ENCODE measurements around the gene SEMA6A.

Gene SEMA6A

DNA sequence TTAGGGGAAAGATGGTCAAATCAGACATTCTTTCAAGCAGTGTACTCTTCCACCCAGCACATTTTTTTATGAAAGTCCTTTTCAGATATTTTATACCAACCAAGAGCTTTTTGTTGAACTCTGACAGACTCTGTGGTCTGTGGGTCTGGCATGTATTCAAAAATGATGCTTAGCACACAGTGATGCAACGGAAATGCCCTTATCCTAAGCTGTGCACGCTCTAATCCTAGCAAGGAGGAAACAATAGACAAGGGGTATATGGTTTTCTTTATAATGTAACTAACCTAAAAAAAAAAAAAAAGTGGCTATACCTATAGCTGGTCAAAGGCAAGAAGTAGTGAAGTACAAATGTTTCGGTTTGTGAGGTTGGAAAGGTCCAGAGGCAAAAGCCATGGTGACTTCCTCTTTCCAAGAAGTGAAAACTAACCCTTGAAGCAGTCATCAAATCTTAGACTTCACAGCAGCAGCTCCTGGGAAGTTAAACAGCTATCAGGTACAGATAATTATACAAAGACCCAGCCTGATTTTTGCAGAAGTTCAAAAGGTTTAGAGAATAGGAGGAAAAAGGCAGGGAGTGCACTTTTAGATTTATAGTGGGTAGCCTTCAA is 82.5 kb downstream of the SEMA6A start:
- Histone ChIP-seq H4K8ac (ENCODE audit: low read length) (no peak overlapping the region), H3K9ac (ENCODE audit: low read length) (no peak overlapping the region), H3K9me3 (ENCODE audit: control insufficient read depth, low read length) (no peaks in the 10 kb centered on the region), H3K18ac (ENCODE audit: low read depth in 1 of 2, low read length in 2 of 2) (peak overlapping the region in 1 of 2 experiments; percentile 41), H3K4me1 (ENCODE audit: control insufficient read depth, insufficient read depth, low read depth, low read length) (peaks cover 2% of the 10 kb centered on the region), H2AFZ (ENCODE audit: low read depth, low read length) (no peak overlapping the region), H2BK120ac (ENCODE audit: low read depth, low read length) (no peak overlapping the region), H3K27me3 (ENCODE audit: control insufficient read depth in 1 of 2, insufficient read depth in 1 of 2, low read length in 2 of 2) (no peaks in the 10 kb centered on the region), H2AK5ac (ENCODE audit: low read length, severe bottlenecking) (no peak overlapping the region), H3K23ac (ENCODE audit: low read length in 2 of 2) (no peak overlapping the region), H3K36me3 (ENCODE audit: control insufficient read depth in 1 of 2, insufficient read depth in 2 of 2, low read depth in 1 of 2, low read length in 2 of 2) (peaks cover 0 to 5% of the 10 kb centered on the region in 2 experiments), H3K27ac (ENCODE audit: low read length, poor library complexity, severe bottlenecking) (peak overlapping the region; percentile 34), H3K4me3 (ENCODE audit: insufficient read depth in 1 of 2, low read depth in 1 of 2, low read length in 2 of 2) (no peak overlapping the region), H2BK15ac (ENCODE audit: low read depth, poor library complexity, severe bottlenecking) (no peak overlapping the region), H2BK12ac (ENCODE audit: low read length in 2 of 2) (no peak overlapping the region), H3K79me1 (replicated peaks; ENCODE audit: low read length, poor library complexity, severe bottlenecking) (no peaks in the 10 kb centered on the region), H4K91ac (ENCODE audit: low read length) (no peak overlapping the region), H3K14ac (ENCODE audit: low read length in 2 of 2) (no peak overlapping the region), H2BK5ac (ENCODE audit: low read depth, low read length, poor library complexity, severe bottlenecking) (no peak overlapping the region), H3K4ac (ENCODE audit: low read depth in 1 of 2, low read length in 2 of 2) (no peak overlapping the region), H3K4me2 (ENCODE audit: low read length, poor library complexity, severe bottlenecking) (no peak overlapping the region)
- WGBS = no CpG with 5 or more reads among the region's 3 CpGs
- DNase-seq = peak; percentile 93

DNA sequence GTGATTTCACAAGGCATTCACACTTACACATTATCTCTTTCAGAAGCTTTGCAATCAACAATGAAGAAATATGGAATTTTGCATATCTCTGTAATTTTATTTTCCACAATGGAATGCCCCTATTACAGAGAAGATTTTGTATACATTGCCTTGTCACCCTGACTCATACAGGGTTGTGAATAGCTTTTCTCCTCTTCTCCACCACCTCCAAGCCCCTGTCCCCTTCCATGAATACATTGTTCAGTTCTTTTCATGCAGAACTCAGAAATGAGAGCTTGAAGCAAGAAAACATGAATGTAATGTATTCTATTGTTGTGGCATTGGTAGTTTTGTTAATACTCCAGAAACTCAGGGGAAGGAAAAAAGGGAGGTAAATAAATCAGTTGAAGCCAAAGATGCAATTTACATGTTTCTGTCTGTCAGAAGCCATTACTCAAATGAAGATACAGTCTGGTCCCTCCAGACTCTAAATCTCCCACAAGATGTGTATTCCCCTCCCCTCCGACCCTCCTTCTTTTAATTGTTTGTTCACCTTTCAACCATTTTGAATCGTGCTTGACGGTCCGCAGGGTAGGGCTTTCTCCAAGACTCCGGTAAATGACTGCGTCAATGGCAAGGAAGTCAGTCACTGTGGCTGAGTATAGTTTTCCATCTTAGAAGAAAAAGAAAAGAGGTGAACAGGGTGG is 86.1 kb downstream of the SEMA6A start:
- Histone ChIP-seq H2BK120ac (ENCODE audit: low read depth, low read length) (no peak overlapping the region), H3K14ac (ENCODE audit: low read length in 2 of 2) (no peak overlapping the region), H3K4me1 (ENCODE audit: control insufficient read depth, insufficient read depth, low read depth, low read length) (peaks cover 2% of the 10 kb centered on the region), H3K4me3 (ENCODE audit: insufficient read depth in 1 of 2, low read depth in 1 of 2, low read length in 2 of 2) (no peak overlapping the region), H3K23ac (ENCODE audit: low read length in 2 of 2) (no peak overlapping the region), H3K27ac (ENCODE audit: low read length, poor library complexity, severe bottlenecking) (no peak overlapping the region), H3K9ac (ENCODE audit: low read length) (no peak overlapping the region), H3K27me3 (ENCODE audit: control insufficient read depth in 1 of 2, insufficient read depth in 1 of 2, low read length in 2 of 2) (no peaks in the 10 kb centered on the region), H3K79me1 (replicated peaks; ENCODE audit: low read length, poor library complexity, severe bottlenecking) (no peaks in the 10 kb centered on the region), H3K36me3 (ENCODE audit: control insufficient read depth in 1 of 2, insufficient read depth in 2 of 2, low read depth in 1 of 2, low read length in 2 of 2) (peaks cover 0 to 2% of the 10 kb centered on the region in 2 experiments), H4K91ac (ENCODE audit: low read length) (no peak overlapping the region), H4K8ac (ENCODE audit: low read length) (no peak overlapping the region), H3K4ac (ENCODE audit: low read depth in 1 of 2, low read length in 2 of 2) (no peak overlapping the region), H2BK12ac (ENCODE audit: low read length in 2 of 2) (no peak overlapping the region), H3K4me2 (ENCODE audit: low read length, poor library complexity, severe bottlenecking) (no peak overlapping the region), H3K9me3 (ENCODE audit: control insufficient read depth, low read length) (no peaks in the 10 kb centered on the region), H2AK5ac (ENCODE audit: low read length, severe bottlenecking) (no peak overlapping the region), H3K18ac (ENCODE audit: low read depth in 1 of 2, low read length in 2 of 2) (no peak overlapping the region), H2BK5ac (ENCODE audit: low read depth, low read length, poor library complexity, severe bottlenecking) (no peak overlapping the region), H2BK15ac (ENCODE audit: low read depth, poor library complexity, severe bottlenecking) (no peak overlapping the region), H2AFZ (ENCODE audit: low read depth, low read length) (no peak overlapping the region)
- no peak for DNase-seq
- 96% methylated on average over 6 of the region's 6 CpGs for WGBS

DNA sequence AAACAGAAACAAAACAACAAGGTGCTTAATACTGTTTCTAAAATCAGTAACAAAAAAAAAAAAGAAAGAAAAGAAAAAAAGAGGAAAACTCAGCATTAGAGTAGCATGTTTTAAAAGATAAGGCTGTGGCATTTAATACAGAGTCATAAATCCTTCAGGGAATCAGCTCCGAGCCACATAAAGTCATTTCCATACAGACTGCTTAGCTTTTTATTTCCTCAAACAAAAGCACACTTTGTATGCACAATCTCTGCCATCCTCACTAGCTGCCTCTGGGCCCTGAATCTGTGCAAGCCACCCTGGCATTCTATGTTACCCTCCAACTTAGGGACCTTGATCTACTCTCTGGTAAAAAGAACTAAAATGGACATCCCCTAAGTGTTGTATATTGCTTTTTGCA is 87.6 kb downstream of the SEMA6A start:
- Histone ChIP-seq H3K23ac (ENCODE audit: low read length in 2 of 2) (no peak overlapping the region), H2AFZ (ENCODE audit: low read depth, low read length) (no peak overlapping the region), H3K9ac (ENCODE audit: low read length) (no peak overlapping the region), H3K4me2 (ENCODE audit: low read length, poor library complexity, severe bottlenecking) (no peak overlapping the region), H4K8ac (ENCODE audit: low read length) (no peak overlapping the region), H3K27me3 (ENCODE audit: control insufficient read depth in 1 of 2, insufficient read depth in 1 of 2, low read length in 2 of 2) (no peaks in the 10 kb centered on the region), H3K79me1 (replicated peaks; ENCODE audit: low read length, poor library complexity, severe bottlenecking) (no peaks in the 10 kb centered on the region), H4K91ac (ENCODE audit: low read length) (no peak overlapping the region), H2BK12ac (ENCODE audit: low read length in 2 of 2) (no peak overlapping the region), H3K14ac (ENCODE audit: low read length in 2 of 2) (no peak overlapping the region), H3K18ac (ENCODE audit: low read depth in 1 of 2, low read length in 2 of 2) (no peak overlapping the region), H3K36me3 (ENCODE audit: control insufficient read depth in 1 of 2, insufficient read depth in 2 of 2, low read depth in 1 of 2, low read length in 2 of 2) (peaks cover 0 to 2% of the 10 kb centered on the region in 2 experiments), H3K4ac (ENCODE audit: low read depth in 1 of 2, low read length in 2 of 2) (no peak overlapping the region), H3K27ac (ENCODE audit: low read length, poor library complexity, severe bottlenecking) (no peak overlapping the region), H2BK5ac (ENCODE audit: low read depth, low read length, poor library complexity, severe bottlenecking) (no peak overlapping the region), H2BK15ac (ENCODE audit: low read depth, poor library complexity, severe bottlenecking) (no peak overlapping the region), H3K9me3 (ENCODE audit: control insufficient read depth, low read length) (no peaks in the 10 kb centered on the region), H3K4me1 (ENCODE audit: control insufficient read depth, insufficient read depth, low read depth, low read length) (peaks cover 2% of the 10 kb centered on the region), H3K4me3 (ENCODE audit: insufficient read depth in 1 of 2, low read depth in 1 of 2, low read length in 2 of 2) (no peak overlapping the region), H2AK5ac (ENCODE audit: low read length, severe bottlenecking) (no peak overlapping the region), H2BK120ac (ENCODE audit: low read depth, low read length) (no peak overlapping the region)
- no peak for DNase-seq
- 75% methylated on average over 1 of the region's 1 CpG for WGBS

GRCh38 chr5:116486588-116486987 is 88.0 kb downstream of the SEMA6A start:
- no peak overlapping the region for H2AFZ ChIP-seq (ENCODE audit: low read depth, low read length)
- H3K4me3 ChIP-seq (ENCODE audit: insufficient read depth in 1 of 2, low read depth in 1 of 2, low read length in 2 of 2) = no peak overlapping the region
- no peak overlapping the region for H4K91ac ChIP-seq (ENCODE audit: low read length)
- peaks cover 0 to 2% of the 10 kb centered on the region in 2 experiments for H3K36me3 ChIP-seq (ENCODE audit: control insufficient read depth in 1 of 2, insufficient read depth in 2 of 2, low read depth in 1 of 2, low read length in 2 of 2)
- 92% methylated on average over 4 of the region's 8 CpGs for WGBS
- H3K79me1 ChIP-seq (replicated peaks; ENCODE audit: low read length, poor library complexity, severe bottlenecking) = no peaks in the 10 kb centered on the region
- H2BK12ac ChIP-seq (ENCODE audit: low read length in 2 of 2) = no peak overlapping the region
- H3K9ac ChIP-seq (ENCODE audit: low read length) = no peak overlapping the region
- no peak overlapping the region for H3K4me2 ChIP-seq (ENCODE audit: low read length, poor library complexity, severe bottlenecking)
- no peak overlapping the region for H2BK5ac ChIP-seq (ENCODE audit: low read depth, low read length, poor library complexity, severe bottlenecking)
- H3K18ac ChIP-seq (ENCODE audit: low read depth in 1 of 2, low read length in 2 of 2) = no peak overlapping the region
- no peak overlapping the region for H4K8ac ChIP-seq (ENCODE audit: low read length)
- no peak overlapping the region for H3K23ac ChIP-seq (ENCODE audit: low read length in 2 of 2)
- H3K27me3 ChIP-seq (ENCODE audit: control insufficient read depth in 1 of 2, insufficient read depth in 1 of 2, low read length in 2 of 2) = no peaks in the 10 kb centered on the region
- no peak for DNase-seq
- H3K4me1 ChIP-seq (ENCODE audit: control insufficient read depth, insufficient read depth, low read depth, low read length) = peaks cover 1% of the 10 kb centered on the region
- no peak overlapping the region for H3K27ac ChIP-seq (ENCODE audit: low read length, poor library complexity, severe bottlenecking)
- no peak overlapping the region for H2AK5ac ChIP-seq (ENCODE audit: low read length, severe bottlenecking)
- H2BK120ac ChIP-seq (ENCODE audit: low read depth, low read length) = no peak overlapping the region
- H3K14ac ChIP-seq (ENCODE audit: low read length in 2 of 2) = no peak overlapping the region
- H2BK15ac ChIP-seq (ENCODE audit: low read depth, poor library complexity, severe bottlenecking) = no peak overlapping the region
- H3K4ac ChIP-seq (ENCODE audit: low read depth in 1 of 2, low read length in 2 of 2) = no peak overlapping the region
- no peaks in the 10 kb centered on the region for H3K9me3 ChIP-seq (ENCODE audit: control insufficient read depth, low read length)
